ENCODE results near the gene FYB2. TPM values are rescaled to one million over a fixed set of nuclear protein-coding genes. Genes with fewer than 3 reads are reported as not detected.

Gene FYB2
- total RNA-seq, 1 experiment from 2014 or later = 0.48 TPM

- Histone ChIP-seq H2BK20ac (ENCODE audit: low read depth, low read length, poor library complexity, severe bottlenecking) (no peak overlapping the region), H3K27ac (ENCODE audit: insufficient read length, low read depth, low read length) (no peak overlapping the region), H4K5ac (ENCODE audit: insufficient read length, low read depth, low read length) (no peak overlapping the region), H2BK15ac (ENCODE audit: low read depth, low read length) (no peak overlapping the region), H3K23ac (ENCODE audit: insufficient read length, low read depth, low read length) (no peak overlapping the region), H4K20me1 (ENCODE audit: control insufficient read depth, insufficient read depth, insufficient read length) (no peaks in the 10 kb centered on the region), H3K18ac (ENCODE audit: insufficient read length, low read depth, low read length) (no peak overlapping the region), H2BK5ac (ENCODE audit: insufficient read length, low read length) (no peak overlapping the region), H3K79me2 (ENCODE audit: insufficient read depth, low read length) (no peaks in the 10 kb centered on the region), H3K4ac (ENCODE audit: low read depth, low read length) (no peak overlapping the region), H3K23me2 (ENCODE audit: insufficient read length, low read depth, low read length, poor library complexity, severe bottlenecking) (no peaks in the 10 kb centered on the region), H4K91ac (ENCODE audit: insufficient read length, low read depth, low read length) (no peak overlapping the region), H2BK120ac (ENCODE audit: low read depth, low read length, poor library complexity, severe bottlenecking) (no peak overlapping the region), H2AK5ac (ENCODE audit: insufficient read length, low read length) (no peak overlapping the region), H3K79me1 (ENCODE audit: insufficient read depth, low read depth, low read length, poor library complexity, severe bottlenecking) (no peaks in the 10 kb centered on the region), H3K4me2 (ENCODE audit: insufficient read depth, insufficient read length, low read length) (no peak overlapping the region), H2AFZ (ENCODE audit: low read length) (no peak overlapping the region), H3K14ac (ENCODE audit: insufficient read depth, low read length) (no peak overlapping the region), H3K56ac (ENCODE audit: insufficient read length, low read depth, low read length) (no peak overlapping the region), H3K27me3 (ENCODE audit: insufficient read depth, low read length) (no peaks in the 10 kb centered on the region), H4K8ac (replicated peaks; ENCODE audit: insufficient read length, low read depth, low read length) (no peak overlapping the region), H2BK12ac (ENCODE audit: insufficient read length, low read depth, low read length) (no peak overlapping the region), H3K4me1 (ENCODE audit: insufficient read depth, low read length) (no peaks in the 10 kb centered on the region), H3K9ac (ENCODE audit: extremely low read depth, insufficient read length, low read length) (no peak overlapping the region), H3T11ph (ENCODE audit: low read length) (no peak overlapping the region), H3K9me3 (ENCODE audit: control insufficient read depth, low read depth, low read length) (no peaks in the 10 kb centered on the region)
- Mint-ChIP-seq H3K4me3 (no peak overlapping the region), H3K4me1 (no peaks in the 10 kb centered on the region), H3K27ac (no peak overlapping the region), H3K9me3 (no peaks in the 10 kb centered on the region), H3K36me3 (ENCODE audit: insufficient read depth in 1 of 3, low read depth in 3 of 3) (no peaks in the 10 kb centered on the region), H3K27me3 (ENCODE audit: low read depth) (no peaks in the 10 kb centered on the region)
- no peak for TF ChIP-seq CTCF (conservative IDR thresholded peaks at IDR 0.05)
- no peak for DNase-seq
- no CpG with 5 or more reads among the region's 1 CpG for WGBS (ENCODE audit: extremely low coverage, insufficient read length, low lambda C conversion rate)
Observed at GRCh38 chr1:56672579-56672978, 146.6 kb downstream of the FYB2 start.

Measured in H9 (cell line).